AG04450 (cell line): Measurements from ENCODE around the gene RBBP6. TPM values are rescaled to one million over a fixed set of nuclear protein-coding genes. Genes with fewer than 3 reads are reported as not detected.
"Not testable (repeated sequence)": the region's sequence is repeated elsewhere in the genome, so short reads cannot be mapped to it uniquely, and the experiment has no call there.

Experiments
- CTCF ChIA-PET: fragments of 300-600, 350-600 bp; formaldehyde crosslinking; extraction: SDS; loops from one replicate; lab custom pipeline; 2022; ENCODE audit warnings: antibody characterized with exemption, inconsistent platforms; lab: Charles Lee
- POLR2A ChIA-PET: fragments of 350-600 bp; formaldehyde crosslinking; extraction: SDS; loops from one replicate; lab custom pipeline; 2021; ENCODE audit warnings: antibody characterized with exemption, inconsistent platforms; lab: Yijun Ruan, JAX
- DNase-seq: peaks from one replicate; pipeline ENCODE4 v3.0.0-alpha.2; 2011; ENCODE audit warnings: low read depth, low spot score
- H3K27ac ChIP-seq: one replicate; pipeline ENCODE4 v1.5.1; 2012; ENCODE audit warnings: low read depth, low read length, control low read depth
- H3K27me3 ChIP-seq: one replicate; pipeline ENCODE4 v1.6.0; 2012; ENCODE audit warnings: low read length; ENCODE audit not compliant: control insufficient read depth, insufficient read depth
- H3K4me3 ChIP-seq: 2 replicates; pipeline ENCODE4 v1.5.1; 2011; ENCODE audit warnings: mild to moderate bottlenecking, low read depth, low read length, control low read depth
- H3K9me3 ChIP-seq: 2 replicates; pipeline ENCODE4 v1.5.1; 2012; ENCODE audit warnings: low read length; ENCODE audit not compliant: control insufficient read depth, insufficient read depth
- polyA plus RNA-seq: library from polyadenylated mRNA; depleted of rRNA; stranded (reverse); fragments of >200 nt; gene quantifications from 2 replicates; pipeline ENCODE4 v1.2.3, GENCODE V29; 2011
- TF ChIP-seq, protein P1 (sequence below): IDR thresholded peaks from 2 replicates; pipeline ENCODE4 v1.5.1; 2011; ENCODE audit warnings: low read depth, low read length, control low read depth, inconsistent platforms

The RBBP6 gene
- polyA plus RNA-seq, 1 experiment = 41.7 TPM

DNA sequence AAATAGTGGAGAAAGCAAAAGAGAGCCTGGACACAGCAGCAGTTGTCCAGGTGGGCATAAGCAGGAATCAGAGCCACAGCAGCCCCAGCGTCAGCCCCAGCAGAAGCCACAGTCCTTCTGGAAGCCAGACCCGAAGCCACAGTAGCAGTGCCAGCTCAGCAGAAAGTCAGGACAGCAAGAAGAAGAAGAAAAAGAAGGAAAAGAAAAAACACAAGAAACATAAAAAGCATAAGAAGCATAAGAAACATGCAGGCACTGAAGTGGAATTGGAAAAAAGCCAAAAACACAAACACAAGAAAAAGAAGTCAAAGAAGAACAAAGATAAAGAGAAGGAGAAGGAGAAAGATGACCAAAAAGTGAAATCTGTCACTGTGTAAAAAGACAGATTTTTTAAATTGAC is 32.7 kb downstream of the RBBP6 start:
- Histone ChIP-seq H3K9me3 (peaks cover 10% of the 10 kb centered on the region; the same call in 1 of the 2 replicates), H3K4me3 (no peak overlapping the region), H3K27me3 (no peaks in the 10 kb centered on the region), H3K27ac (no peak overlapping the region)
- ChIA-PET POLR2A (no interaction called here), CTCF (no interaction called here)
- TF ChIP-seq, protein P1, sequence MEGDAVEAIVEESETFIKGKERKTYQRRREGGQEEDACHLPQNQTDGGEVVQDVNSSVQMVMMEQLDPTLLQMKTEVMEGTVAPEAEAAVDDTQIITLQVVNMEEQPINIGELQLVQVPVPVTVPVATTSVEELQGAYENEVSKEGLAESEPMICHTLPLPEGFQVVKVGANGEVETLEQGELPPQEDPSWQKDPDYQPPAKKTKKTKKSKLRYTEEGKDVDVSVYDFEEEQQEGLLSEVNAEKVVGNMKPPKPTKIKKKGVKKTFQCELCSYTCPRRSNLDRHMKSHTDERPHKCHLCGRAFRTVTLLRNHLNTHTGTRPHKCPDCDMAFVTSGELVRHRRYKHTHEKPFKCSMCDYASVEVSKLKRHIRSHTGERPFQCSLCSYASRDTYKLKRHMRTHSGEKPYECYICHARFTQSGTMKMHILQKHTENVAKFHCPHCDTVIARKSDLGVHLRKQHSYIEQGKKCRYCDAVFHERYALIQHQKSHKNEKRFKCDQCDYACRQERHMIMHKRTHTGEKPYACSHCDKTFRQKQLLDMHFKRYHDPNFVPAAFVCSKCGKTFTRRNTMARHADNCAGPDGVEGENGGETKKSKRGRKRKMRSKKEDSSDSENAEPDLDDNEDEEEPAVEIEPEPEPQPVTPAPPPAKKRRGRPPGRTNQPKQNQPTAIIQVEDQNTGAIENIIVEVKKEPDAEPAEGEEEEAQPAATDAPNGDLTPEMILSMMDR = no peak
- no peak for DNase-seq

DNA sequence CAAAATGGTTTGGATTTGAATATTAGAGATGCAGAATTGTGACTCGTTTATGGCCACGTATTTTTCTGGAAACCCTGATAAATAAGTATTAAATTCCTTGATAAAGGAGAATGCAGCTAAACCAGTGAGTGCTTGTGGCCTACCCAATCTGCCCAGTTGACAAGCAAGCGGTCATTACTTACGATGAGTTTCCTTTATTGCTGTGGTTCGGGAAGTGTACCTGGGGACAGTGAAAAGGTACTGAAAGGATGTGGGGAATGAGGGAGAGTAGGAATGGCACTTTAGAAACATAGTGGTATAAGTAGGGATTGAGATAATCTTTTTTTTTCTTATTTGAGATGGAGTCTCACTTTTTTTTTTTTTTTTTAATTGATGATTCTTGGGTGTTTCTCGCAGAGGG is 33.8 kb downstream of the RBBP6 start:
- ChIA-PET CTCF (interaction anchor here (0.6 kb wide), 1 partner anchor 195 kb away, joined by 3 read pairs; no protein-coding TSS in a partner anchor), POLR2A (no interaction called here)
- Histone ChIP-seq H3K4me3 (no peak overlapping the region), H3K27me3 (no peaks in the 10 kb centered on the region), H3K9me3 (peaks cover 10% of the 10 kb centered on the region; the same call in 1 of the 2 replicates), H3K27ac (no peak overlapping the region)
- TF ChIP-seq, protein P1 = no peak
- DNase-seq = no peak

DNA sequence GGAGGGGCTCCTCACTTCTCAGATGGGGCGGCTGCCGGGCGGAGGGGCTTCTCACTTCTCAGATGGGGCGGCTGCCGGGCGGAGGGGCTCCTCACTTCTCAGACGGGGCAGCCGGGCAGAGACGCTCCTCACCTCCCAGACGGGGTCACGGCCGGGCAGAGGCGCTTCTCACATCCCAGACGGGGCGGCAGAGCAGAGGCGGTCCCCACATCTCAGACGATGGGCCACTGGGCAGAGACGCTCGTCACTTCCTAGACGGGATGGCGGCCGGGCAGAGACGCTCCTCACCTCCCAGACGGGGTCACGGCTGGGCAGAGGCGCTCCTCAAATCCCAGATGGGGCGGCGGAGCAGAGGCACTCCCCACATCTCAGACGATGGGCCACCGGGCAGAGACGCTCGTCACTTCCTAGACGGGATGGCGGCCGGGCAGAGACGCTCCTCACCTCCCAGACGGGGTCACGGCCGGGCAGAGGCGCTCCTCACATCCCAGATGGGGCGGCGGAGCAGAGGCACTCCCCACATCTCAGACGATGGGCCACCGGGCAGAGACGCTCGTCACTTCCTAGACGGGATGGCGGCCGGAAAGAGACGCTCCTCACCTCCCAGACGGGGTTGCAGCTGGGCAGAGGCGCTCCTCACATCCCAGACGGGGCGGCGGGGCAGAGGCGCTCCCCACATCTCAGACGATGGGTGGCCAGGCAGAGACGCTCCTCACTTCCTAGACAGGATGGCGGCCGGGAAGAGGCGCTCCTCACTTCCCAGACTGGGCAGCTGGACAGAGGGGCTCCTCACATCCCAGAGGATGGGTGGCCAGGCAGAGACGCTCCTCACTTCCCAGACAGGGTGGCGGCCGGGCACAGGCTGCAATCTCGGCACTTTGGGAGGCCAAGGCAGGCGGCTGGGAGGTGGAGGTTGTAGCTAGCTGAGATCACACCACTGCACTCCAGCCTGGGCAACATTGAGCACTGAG is 35.4 kb downstream of the RBBP6 start:
- H3K4me3 ChIP-seq, H3K27ac ChIP-seq, CTCF ChIA-PET, POLR2A ChIA-PET, DNase-seq, H3K27me3 ChIP-seq: not testable (repeated sequence)
- H3K9me3 ChIP-seq = peaks cover 10% of the 10 kb centered on the region; the same call in 1 of the 2 replicates

DNA sequence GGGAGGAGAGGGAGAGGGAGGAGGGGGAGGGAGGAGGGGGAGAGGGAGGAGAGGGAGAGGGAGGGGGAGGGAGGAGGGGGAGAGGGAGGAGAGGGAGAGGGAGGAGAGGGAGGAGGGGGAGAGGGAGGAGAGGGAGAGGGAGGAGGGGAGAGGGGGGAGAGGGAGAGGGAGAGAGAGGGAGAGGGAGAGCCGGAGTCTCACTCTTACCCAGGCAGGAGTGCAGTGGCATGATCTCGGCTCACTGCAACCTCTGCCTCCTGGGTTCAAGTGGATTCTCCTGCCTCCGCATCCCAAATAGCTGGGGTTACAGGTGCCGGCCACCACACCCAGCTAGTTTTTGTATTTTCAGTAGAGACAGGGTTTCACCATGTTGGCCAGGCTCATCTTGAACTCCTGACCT is 36.4 kb downstream of the RBBP6 start:
- H3K4me3 ChIP-seq, DNase-seq, POLR2A ChIA-PET, CTCF ChIA-PET, H3K27me3 ChIP-seq, H3K27ac ChIP-seq: not testable (repeated sequence)
- H3K9me3 ChIP-seq = peaks cover 10% of the 10 kb centered on the region; the same call in 1 of the 2 replicates

DNA sequence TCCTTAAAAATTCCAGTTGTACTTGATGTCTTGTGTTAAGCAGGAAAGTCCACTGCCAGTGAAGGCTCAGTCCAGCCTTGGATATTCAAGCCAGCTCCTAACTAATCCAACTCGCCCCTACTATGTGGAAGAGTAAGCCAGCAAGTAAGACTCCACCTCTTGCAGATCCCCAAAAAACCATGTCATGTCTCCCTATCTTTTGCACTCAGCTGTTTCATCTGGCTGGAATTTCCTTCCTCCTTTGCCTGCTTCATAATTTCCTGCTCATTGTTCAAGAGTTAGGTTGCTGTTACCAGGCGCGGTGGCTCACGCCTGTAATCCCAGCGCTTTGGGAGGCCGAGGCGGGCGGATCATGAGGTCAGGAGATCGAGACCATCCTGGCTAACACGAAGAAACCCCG is 37.8 kb downstream of the RBBP6 start:
- Histone ChIP-seq H3K9me3 (peaks cover 10% of the 10 kb centered on the region; the same call in 1 of the 2 replicates), H3K4me3 (no peak overlapping the region), H3K27me3 (no peaks in the 10 kb centered on the region), H3K27ac (peak overlapping the region; percentile 21)
- CTCF ChIA-PET = interaction anchor here (0.9 to 1.1 kb wide), 2 partner anchors 9 to 42 kb away, joined by 3 read pairs; no protein-coding TSS in a partner anchor
- POLR2A ChIA-PET = no interaction called here
- TF ChIP-seq, protein P1 = no peak
- DNase-seq = no peak
